Tibial nerve (tissue), 4 donors: ENCODE results near the gene PC. TPM values are rescaled to one million over a fixed set of nuclear protein-coding genes. Genes with fewer than 3 reads are reported as not detected.

ENCODE experiments used
- DNase-seq, 2 donors: peaks; one replicate each; pipeline ENCODE4 v3.0.0-alpha.2; 2019; ENCODE audit warnings: low spot score in 2 of 2
- H3K27ac ChIP-seq, 4 donors: fragments of 200-600 bp; sonication (generic) in 3 of 4; one replicate each; pipeline ENCODE4 v1.5.1; 2017 to 2019; ENCODE audit warnings: mild to moderate bottlenecking in 1 of 4
- H3K27me3 ChIP-seq, 2 donors: fragments of 200-600 bp; sonication (generic) in 1 of 2; one replicate each; pipeline versions ENCODE4 v1.5.1 to v1.6.0; 2017 to 2019
- H3K36me3 ChIP-seq, 3 donors: fragments of 200-600 bp; sonication (generic); one replicate each; pipeline ENCODE4 v1.5.1; 2018 to 2019
- H3K4me1 ChIP-seq, 4 donors: fragments of 200-600 bp; sonication (generic) in 3 of 4; one replicate each; pipeline ENCODE4 v1.5.1; 2017 to 2019
- H3K4me3 ChIP-seq, 4 donors: fragments of 200-600 bp; sonication (generic) in 3 of 4; one replicate each; pipeline ENCODE4 v1.5.1; 2017 to 2019; ENCODE audit warnings: mild to moderate bottlenecking in 1 of 4, moderate library complexity in 1 of 4
- H3K9me3 ChIP-seq, 4 donors: fragments of 200-600 bp; sonication (generic) in 3 of 4; one replicate each; pipeline ENCODE4 v1.5.1; 2017 to 2019
- CTCF ChIP-seq, 5 experiments: fragments of 200-600 bp in 3 of 5; fragments of 450-650 bp in 2 of 5; sonication (generic) in 3 of 5; IDR thresholded peaks; one replicate each; pipeline ENCODE4 v1.5.1; 2016 to 2019; ENCODE audit warnings: antibody characterized with exemption in 5 of 5, mild to moderate bottlenecking in 3 of 5, moderate library complexity in 2 of 5
- EP300 ChIP-seq, 2 donors: sonication (generic); formaldehyde crosslinking; IDR thresholded peaks; one replicate each; pipeline ENCODE4 v1.6.1; 2017; ENCODE audit warnings: antibody characterized with exemption in 2 of 2, mild to moderate bottlenecking in 1 of 2
- POLR2A ChIP-seq, 2 donors: fragments of 450-650 bp; IDR thresholded peaks; one replicate each; pipeline ENCODE4 v1.6.1; 2017; ENCODE audit warnings: antibody characterized with exemption in 2 of 2, mild to moderate bottlenecking in 2 of 2, moderate library complexity in 2 of 2
- WGBS, 2 donors: methylation state at CpG; one replicate each; pipeline ENCODE4 v1.1.5; 2018; 5-methylcytosine and 5-hydroxymethylcytosine counted together
- total RNA-seq, 4 donors: library from RNA; depleted of rRNA; stranded (reverse); fragments of >200 nt; gene quantifications; one replicate each; pipeline ENCODE4 v1.1.0, GENCODE V29; 2016

The PC gene
- total RNA-seq, 4 donors from 2014 or later, result 82.5 to 135 (median 90.2) TPM

- peaks cover 0 to 13% (median 0%) of the 10 kb centered on the region in 4 donors for H3K4me1 ChIP-seq
- H3K27ac ChIP-seq, result no peak overlapping the region
- no peak overlapping the region for H3K4me3 ChIP-seq
- H3K9me3 ChIP-seq, result no peaks in the 10 kb centered on the region
- no peaks in the 10 kb centered on the region for H3K27me3 ChIP-seq
- TF ChIP-seq POLR2A (IDR thresholded peaks at IDR 0.05), result no peak
- peaks cover 0 to 67% (median 0%) of the 10 kb centered on the region in 3 donors for H3K36me3 ChIP-seq
- DNase-seq, result no peak
- WGBS, 2 donors, result 90 to 94% methylated on average over 9 of the region's 9 CpGs
These were observed 88.7 kb downstream of the PC start for GRCh38 chr11:66869567-66869870.

GRCh38 chr11:66868726-66869566, 89.2 kb downstream of the PC start:
- Histone ChIP-seq H3K9me3 (no peaks in the 10 kb centered on the region), H3K36me3 (peaks cover 0 to 72% (median 0%) of the 10 kb centered on the region in 3 donors), H3K27ac (no peak overlapping the region), H3K4me3 (no peak overlapping the region), H3K27me3 (no peaks in the 10 kb centered on the region), H3K4me1 (peaks cover 0 to 13% (median 0%) of the 10 kb centered on the region in 4 donors)
- no peak for DNase-seq
- 59 to 82% methylated on average over 18 to 23 of the region's 27 CpGs for WGBS, 2 donors
- no peak for TF ChIP-seq POLR2A (IDR thresholded peaks at IDR 0.05)
- no peak for TF ChIP-seq EP300 (IDR thresholded peaks at IDR 0.05)
- TF ChIP-seq CTCF (IDR thresholded peaks at IDR 0.05), result peak in 1 of 5 experiments; percentile 46

GRCh38 chr11:66868082-66868725, 90.0 kb downstream of the PC start:
- DNase-seq, result no peak
- Histone ChIP-seq H3K4me1 (peaks cover 0 to 13% (median 0%) of the 10 kb centered on the region in 4 donors), H3K27me3 (no peaks in the 10 kb centered on the region), H3K27ac (no peak overlapping the region), H3K4me3 (no peak overlapping the region), H3K36me3 (peaks cover 0 to 79% (median 0%) of the 10 kb centered on the region in 3 donors), H3K9me3 (no peaks in the 10 kb centered on the region)
- WGBS, 2 donors, result 94 to 96% methylated on average over 13 of the region's 13 CpGs
- no peak for TF ChIP-seq CTCF (IDR thresholded peaks at IDR 0.05)
- no peak for TF ChIP-seq POLR2A (IDR thresholded peaks at IDR 0.05)
- no peak for TF ChIP-seq EP300 (IDR thresholded peaks at IDR 0.05)

GRCh38 chr11:66867425-66868040, 90.7 kb downstream of the PC start:
- H3K4me1 ChIP-seq, result peaks cover 0 to 13% (median 0%) of the 10 kb centered on the region in 4 donors
- TF ChIP-seq CTCF (IDR thresholded peaks at IDR 0.05) (no peak), POLR2A (IDR thresholded peaks at IDR 0.05) (no peak), EP300 (IDR thresholded peaks at IDR 0.05) (no peak)
- DNase-seq, result no peak
- H3K4me3 ChIP-seq, result no peak overlapping the region
- no peak overlapping the region for H3K27ac ChIP-seq
- peaks cover 0 to 86% (median 0%) of the 10 kb centered on the region in 3 donors for H3K36me3 ChIP-seq
- no peaks in the 10 kb centered on the region for H3K9me3 ChIP-seq
- WGBS, 2 donors, result 77 to 83% methylated on average over 13 to 14 of the region's 14 CpGs
- H3K27me3 ChIP-seq, result no peaks in the 10 kb centered on the region

- 57 to 59% methylated on average over 7 of the region's 7 CpGs for WGBS, 2 donors
- peaks cover 0 to 91% (median 0%) of the 10 kb centered on the region in 3 donors for H3K36me3 ChIP-seq
- TF ChIP-seq CTCF (IDR thresholded peaks at IDR 0.05), result no peak
- no peak for TF ChIP-seq POLR2A (IDR thresholded peaks at IDR 0.05)
- no peak for TF ChIP-seq EP300 (IDR thresholded peaks at IDR 0.05)
These were observed 91.6 kb downstream of the PC start for GRCh38 chr11:66866511-66866986.

More at GRCh38 chr11:66866511-66866986, 91.6 kb downstream of the PC start:
- Histone ChIP-seq H3K27me3 (no peaks in the 10 kb centered on the region), H3K9me3 (no peaks in the 10 kb centered on the region), H3K27ac (no peak overlapping the region), H3K4me1 (peaks cover 0 to 13% (median 0%) of the 10 kb centered on the region in 4 donors), H3K4me3 (no peak overlapping the region)
- DNase-seq, result no peak
